Measurements from ENCODE around the gene SLFN11.

GRCh38 chr17:35406568-35406967, 33.1 kb upstream of the SLFN11 start:
- no peak for TF ChIP-seq CTCF (IDR thresholded peaks at IDR 0.05)
- no peak for TF ChIP-seq POLR2A (IDR thresholded peaks at IDR 0.05)

Data from Peyer's patch (tissue), 4 donors.